Right atrium auricular region (tissue), 2 donors: ENCODE measurements around the gene CD300A. TPM values are rescaled to one million over a fixed set of nuclear protein-coding genes. Genes with fewer than 3 reads are reported as not detected.
A peak's percentile ranks its signal among the peaks of the same experiment; 100 is the strongest.

ENCODE experiments used
- DNase-seq: peaks from one replicate; pipeline ENCODE4 v3.0.0-alpha.2; 2019; ENCODE audit warnings: low spot score
- H3K27ac ChIP-seq, 2 donors: fragments of 200-600 bp; sonication (generic); 1 replicate in 1 of 2; 2 replicates in 1 of 2; pipeline ENCODE4 v1.5.1; 2016 to 2019
- H3K27me3 ChIP-seq, 2 donors: fragments of 200-600 bp; sonication (generic); one replicate each; pipeline versions ENCODE4 v1.5.1 to v1.6.0; 2017 to 2019
- H3K36me3 ChIP-seq: fragments of 200-600 bp; sonication (generic); one replicate; pipeline ENCODE4 v1.5.1; 2016
- H3K4me1 ChIP-seq, 2 donors: fragments of 200-600 bp; sonication (generic); one replicate each; pipeline versions ENCODE4 v1.5.1 to v1.6.0; 2017 to 2019
- H3K4me3 ChIP-seq, 2 donors: fragments of 200-600 bp; sonication (generic); 1 replicate in 1 of 2; 2 replicates in 1 of 2; pipeline ENCODE4 v1.5.1; 2017 to 2019; ENCODE audit warnings: mild to moderate bottlenecking in 1 of 2, moderate library complexity in 1 of 2
- H3K9me3 ChIP-seq, 2 donors: fragments of 200-600 bp; sonication (generic); one replicate each; pipeline ENCODE4 v1.5.1; 2019
- CTCF ChIP-seq, 2 donors: fragments of 200-600 bp; sonication (generic); IDR thresholded peaks; one replicate each; pipeline ENCODE4 v1.5.1; 2019; ENCODE audit warnings: antibody characterized with exemption in 2 of 2
- total RNA-seq, 2 donors: library from RNA; depleted of rRNA; stranded (reverse); fragments of >200 nt; gene quantifications; one replicate each; pipeline ENCODE4 v1.1.0, GENCODE V29; 2016

The CD300A gene
- total RNA-seq = 1 to 10 TPM; 2.0 to 7.8 TPM

- peaks cover 0 to 4% of the 10 kb centered on the region in 2 donors for H3K27me3 ChIP-seq
- peaks cover 0 to 4% of the 10 kb centered on the region in 2 donors for H3K4me1 ChIP-seq
- DNase-seq = no peak
- TF ChIP-seq CTCF (IDR thresholded peaks at IDR 0.05) = no peak
- no peaks in the 10 kb centered on the region for H3K9me3 ChIP-seq
- peak within 1 kb of the TSS; percentile 17 to 29 for H3K4me3 ChIP-seq
- H3K36me3 ChIP-seq = no peaks in the 10 kb centered on the region
- H3K27ac ChIP-seq = no peak within 1 kb of the TSS
Observed at GRCh38 chr17:74466111-74466827, at the start of gene CD300A. Gene CD300A (plus strand): TSS chr17:74466634. CDS start chr17:74466704, 70 bp downstream.

- no peak for TF ChIP-seq CTCF (IDR thresholded peaks at IDR 0.05)
- Histone ChIP-seq H3K36me3 (no peaks in the 10 kb centered on the region), H3K4me1 (no peaks in the 10 kb centered on the region), H3K27me3 (no peaks in the 10 kb centered on the region), H3K4me3 (no peak overlapping the region), H3K9me3 (no peaks in the 10 kb centered on the region), H3K27ac (no peak overlapping the region)
- no peak for DNase-seq
Observed at GRCh38 chr17:74417178-74418045, 49.0 kb upstream of the CD300A start.

GRCh38 chr17:74419928-74420411, 46.5 kb upstream of the CD300A start:
- Histone ChIP-seq H3K4me1 (no peaks in the 10 kb centered on the region), H3K4me3 (no peak overlapping the region), H3K27me3 (no peaks in the 10 kb centered on the region), H3K36me3 (no peaks in the 10 kb centered on the region), H3K9me3 (no peaks in the 10 kb centered on the region), H3K27ac (no peak overlapping the region)
- TF ChIP-seq CTCF (IDR thresholded peaks at IDR 0.05) = no peak
- DNase-seq = no peak

- H3K27ac ChIP-seq = peak overlapping the region; percentile 51 to 65
- H3K36me3 ChIP-seq = no peaks in the 10 kb centered on the region
- TF ChIP-seq CTCF (IDR thresholded peaks at IDR 0.05) = no peak
- no peaks in the 10 kb centered on the region for H3K27me3 ChIP-seq
- H3K4me3 ChIP-seq = no peak overlapping the region
- no peak for DNase-seq
- H3K4me1 ChIP-seq = peaks cover 0 to 16% of the 10 kb centered on the region in 2 donors
- H3K9me3 ChIP-seq = no peaks in the 10 kb centered on the region
Observed at GRCh38 chr17:74424117-74424516, 42.3 kb upstream of the CD300A start.

GRCh38 chr17:74424657-74425056, 41.8 kb upstream of the CD300A start:
- no peaks in the 10 kb centered on the region for H3K36me3 ChIP-seq
- no peak for DNase-seq
- H3K4me1 ChIP-seq = peaks cover 0 to 18% of the 10 kb centered on the region in 2 donors
- no peak overlapping the region for H3K4me3 ChIP-seq
- no peak for TF ChIP-seq CTCF (IDR thresholded peaks at IDR 0.05)
- H3K27me3 ChIP-seq = no peaks in the 10 kb centered on the region
- no peaks in the 10 kb centered on the region for H3K9me3 ChIP-seq
- H3K27ac ChIP-seq = peak overlapping the region; percentile 51 to 65
